SK-N-SH treated with all-trans-retinoic acid at 6 μM for 48 hours (cell line): Measurements from ENCODE around the gene GHRL.

Source experiments
- ATAC-seq: fragments of 200-7000 bp; cut with Tn5 transposase; 3 replicates; pipeline ENCODE4 v1.9.1; 2020; ENCODE audit warnings: mild to moderate bottlenecking, moderate library complexity
- ARNTL ChIP-seq: fragments of 450-650 bp; formaldehyde crosslinking; IDR thresholded peaks from 2 replicates; pipeline ENCODE4 v1.5.0; 2020; ENCODE audit warnings: low read depth, mild to moderate bottlenecking, moderate library complexity, borderline replicate concordance
- BACH2 ChIP-seq: fragments of 250-450 bp; sonication (Bioruptor Pico); IDR thresholded peaks from 2 replicates; pipeline ENCODE4 v1.9.0; 2021; ENCODE audit warnings: mild to moderate bottlenecking, borderline replicate concordance
- CREB5 ChIP-seq: fragments of 250-450 bp; sonication (Bioruptor Pico); IDR thresholded peaks from 2 replicates; pipeline ENCODE4 v1.5.1; 2020; ENCODE audit warnings: low read depth, mild to moderate bottlenecking, moderate library complexity
- CSDC2 ChIP-seq: fragments of 250-450 bp; sonication (Bioruptor Pico); IDR thresholded peaks from 2 replicates; pipeline ENCODE4 v1.5.0; 2020; ENCODE audit warnings: mild to moderate bottlenecking, moderate library complexity
- CSRNP3 ChIP-seq: fragments of 250-450 bp; sonication (Bioruptor Pico); IDR thresholded peaks from 2 replicates; pipeline ENCODE4 v1.5.1; 2021; ENCODE audit warnings: mild to moderate bottlenecking, moderate library complexity
- ESRRG ChIP-seq: fragments of 250-450 bp; sonication (Bioruptor Pico); IDR thresholded peaks from 2 replicates; pipeline ENCODE4 v1.6.1; 2021; ENCODE audit warnings: mild to moderate bottlenecking
- GLIS3 ChIP-seq: fragments of 250-450 bp; sonication (Bioruptor Pico); IDR thresholded peaks from 2 replicates; pipeline ENCODE4 v1.5.0; 2020; ENCODE audit warnings: mild to moderate bottlenecking, moderate library complexity
- ISL1 ChIP-seq: fragments of 250-450 bp; sonication (Bioruptor Pico); IDR thresholded peaks from 2 replicates; pipeline ENCODE4 v2.1.2; 2022; ENCODE audit warnings: mild to moderate bottlenecking, moderate library complexity
- PPARA ChIP-seq: fragments of 250-450 bp; sonication (Bioruptor Pico); IDR thresholded peaks from 2 replicates; pipeline ENCODE4 v1.5.0; 2020; ENCODE audit warnings: mild to moderate bottlenecking, borderline replicate concordance
- SNAI2 ChIP-seq: fragments of 250-450 bp; sonication (Bioruptor Pico); IDR thresholded peaks from 2 replicates; pipeline ENCODE4 v1.5.0; 2020; ENCODE audit warnings: mild to moderate bottlenecking, moderate library complexity
- TSHZ2 ChIP-seq: fragments of 250-450 bp; sonication (Bioruptor Pico); IDR thresholded peaks from 2 replicates; pipeline ENCODE4 v1.5.0; 2020; ENCODE audit warnings: mild to moderate bottlenecking, moderate library complexity
- ZC3H10 ChIP-seq: fragments of 250-450 bp; sonication (Bioruptor Pico); IDR thresholded peaks from 2 replicates; pipeline ENCODE4 v1.5.1; 2021; ENCODE audit warnings: mild to moderate bottlenecking, moderate library complexity
- ZFP3 ChIP-seq: fragments of 250-450 bp; sonication (Bioruptor Pico); IDR thresholded peaks from 2 replicates; pipeline ENCODE4 v1.5.0; 2020; ENCODE audit warnings: mild to moderate bottlenecking, moderate library complexity
- ZFP30 ChIP-seq: fragments of 450-650 bp; formaldehyde crosslinking; IDR thresholded peaks from 2 replicates; pipeline ENCODE4 v1.5.0; 2022; ENCODE audit warnings: mild to moderate bottlenecking, moderate library complexity
- ZNF565 ChIP-seq: fragments of 450-650 bp; formaldehyde crosslinking; conservative IDR thresholded peaks from 2 replicates; pipeline ENCODE4 v1.5.0; 2020; ENCODE audit warnings: low read depth, mild to moderate bottlenecking, moderate library complexity
- ZNF70 ChIP-seq: fragments of 450-650 bp; formaldehyde crosslinking; IDR thresholded peaks from 2 replicates; pipeline ENCODE4 v1.5.0; 2020; ENCODE audit warnings: mild to moderate bottlenecking, moderate library complexity
- ZNF8 ChIP-seq: fragments of 450-650 bp; formaldehyde crosslinking; IDR thresholded peaks from 2 replicates; pipeline ENCODE4 v1.5.0; 2020; ENCODE audit warnings: mild to moderate bottlenecking, moderate library complexity
- TF ChIP-seq, protein P1 (sequence below): fragments of 250-450 bp; sonication (Bioruptor Pico); IDR thresholded peaks from 2 replicates; pipeline ENCODE4 v1.8.0; 2021; ENCODE audit warnings: low read depth, mild to moderate bottlenecking, moderate library complexity, borderline replicate concordance

GHRL gene

GRCh38 chr3:10310578-10310977 is 17.8 kb upstream of the GHRL start:
- TF ChIP-seq GLIS3 (CRISPR knock-in tag) = no peak
- TF ChIP-seq, all 23 proteins: peak for 0
- ATAC-seq = peak; percentile 25; the same call in 2 of the 3 replicates

GRCh38 chr3:10309736-10310135 is 17.0 kb upstream of the GHRL start:
- TF ChIP-seq ISL1 (CRISPR knock-in tag) = no peak
- no peak for TF ChIP-seq ZNF565 (CRISPR knock-in tag)
- TF ChIP-seq TSHZ2 (CRISPR knock-in tag) = no peak
- no peak for TF ChIP-seq ZNF8 (CRISPR knock-in tag)
- TF ChIP-seq, protein P1, sequence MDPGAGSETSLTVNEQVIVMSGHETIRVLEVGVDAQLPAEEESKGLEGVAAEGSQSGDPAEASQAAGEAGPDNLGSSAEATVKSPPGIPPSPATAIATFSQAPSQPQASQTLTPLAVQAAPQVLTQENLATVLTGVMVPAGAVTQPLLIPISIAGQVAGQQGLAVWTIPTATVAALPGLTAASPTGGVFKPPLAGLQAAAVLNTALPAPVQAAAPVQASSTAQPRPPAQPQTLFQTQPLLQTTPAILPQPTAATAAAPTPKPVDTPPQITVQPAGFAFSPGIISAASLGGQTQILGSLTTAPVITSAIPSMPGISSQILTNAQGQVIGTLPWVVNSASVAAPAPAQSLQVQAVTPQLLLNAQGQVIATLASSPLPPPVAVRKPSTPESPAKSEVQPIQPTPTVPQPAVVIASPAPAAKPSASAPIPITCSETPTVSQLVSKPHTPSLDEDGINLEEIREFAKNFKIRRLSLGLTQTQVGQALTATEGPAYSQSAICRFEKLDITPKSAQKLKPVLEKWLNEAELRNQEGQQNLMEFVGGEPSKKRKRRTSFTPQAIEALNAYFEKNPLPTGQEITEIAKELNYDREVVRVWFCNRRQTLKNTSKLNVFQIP = no peak
- no peak for TF ChIP-seq BACH2 (CRISPR knock-in tag)
- TF ChIP-seq CSRNP3 (CRISPR knock-in tag) = no peak
- no peak for ATAC-seq

DNA sequence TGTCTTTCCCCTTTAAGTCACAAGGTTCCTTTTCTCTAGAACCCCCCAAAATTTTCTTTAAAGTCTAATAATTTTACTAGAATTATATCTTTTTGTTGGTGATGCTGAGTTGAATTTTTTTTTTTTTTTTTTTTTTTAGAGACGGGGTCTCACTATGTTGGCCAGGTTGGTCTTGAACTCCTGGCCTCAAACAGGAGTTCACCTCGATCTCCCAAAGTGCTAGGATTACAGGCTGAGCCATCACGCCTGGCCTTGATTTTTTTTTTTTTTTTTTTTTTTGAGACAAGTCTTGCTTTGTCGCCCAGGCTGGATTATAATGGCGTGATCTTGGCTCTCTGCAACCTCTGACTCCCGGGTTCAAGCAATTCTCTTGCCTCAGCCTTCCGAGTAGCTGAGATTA is 15.9 kb upstream of the GHRL start:
- no peak for TF ChIP-seq ZC3H10 (CRISPR knock-in tag)
- ATAC-seq = no peak

GRCh38 chr3:10306156-10306555 is 13.4 kb upstream of the GHRL start:
- TF ChIP-seq ZNF565 (CRISPR knock-in tag) (no peak), ISL1 (CRISPR knock-in tag) (no peak), ARNTL (CRISPR knock-in tag) (no peak), SNAI2 (CRISPR knock-in tag) (no peak), GLIS3 (CRISPR knock-in tag) (no peak), ZFP30 (no peak), ZNF8 (CRISPR knock-in tag) (no peak), ZNF70 (no peak), BACH2 (CRISPR knock-in tag) (no peak), CREB5 (CRISPR knock-in tag) (no peak), ZC3H10 (CRISPR knock-in tag) (no peak), PPARA (CRISPR knock-in tag) (no peak), CSDC2 (CRISPR knock-in tag) (no peak), ESRRG (CRISPR knock-in tag) (no peak), ZFP3 (CRISPR knock-in tag) (no peak), TSHZ2 (CRISPR knock-in tag) (no peak)
- TF ChIP-seq, protein P1 = no peak
- no peak for ATAC-seq
